Esophagus muscularis mucosa (tissue), 4 donors: Measurements from ENCODE around the gene SLC39A11. TPM values are rescaled to one million over a fixed set of nuclear protein-coding genes. Genes with fewer than 3 reads are reported as not detected.
"Not testable (repeated sequence)": the region's sequence is repeated elsewhere in the genome, so short reads cannot be mapped to it uniquely, and the experiment has no call there.

Experiments
- DNase-seq: peaks from one replicate; pipeline ENCODE4 v3.0.0-alpha.2; 2017; ENCODE audit errors: extremely low spot score
- H3K27ac ChIP-seq, 4 donors: fragments of 200-600 bp; sonication (generic); replicated peaks in 1 of 4; 1 replicate in 3 of 4; 2 replicates in 1 of 4; pipeline ENCODE4 v1.5.1; 2016 to 2019; ENCODE audit warnings: mild to moderate bottlenecking in 1 of 4
- H3K27me3 ChIP-seq, 4 donors: fragments of 200-600 bp; sonication (generic); one replicate each; pipeline versions ENCODE4 v1.5.1 to v1.6.0; 2016 to 2019
- H3K36me3 ChIP-seq, 4 donors: fragments of 200-600 bp; sonication (generic); one replicate each; pipeline ENCODE4 v1.5.1; 2016 to 2019
- H3K4me1 ChIP-seq, 4 donors: fragments of 200-600 bp; sonication (generic); one replicate each; pipeline ENCODE4 v1.5.1; 2016 to 2019
- H3K4me3 ChIP-seq, 4 donors: fragments of 200-600 bp; sonication (generic); 1 replicate in 2 of 4; 2 replicates in 2 of 4; pipeline ENCODE4 v1.5.1; 2016 to 2019; ENCODE audit warnings: mild to moderate bottlenecking in 4 of 4, moderate library complexity in 1 of 4
- H3K9me3 ChIP-seq, 4 donors: fragments of 200-600 bp; sonication (generic); 1 replicate in 3 of 4; 2 replicates in 1 of 4; pipeline ENCODE4 v1.5.1; 2016 to 2019
- EP300 ChIP-seq: sonication (generic); formaldehyde crosslinking; IDR thresholded peaks from one replicate; pipeline ENCODE4 v1.6.1; 2017; ENCODE audit warnings: antibody characterized with exemption
- POLR2A ChIP-seq: fragments of 450-650 bp; IDR thresholded peaks from one replicate; pipeline ENCODE4 v1.6.1; 2017; ENCODE audit warnings: antibody characterized with exemption, moderate library complexity, mild to moderate bottlenecking, low read depth
- POLR2AphosphoS5 ChIP-seq, 2 donors: sonication (generic); formaldehyde crosslinking; IDR thresholded peaks; one replicate each; pipeline ENCODE4 v1.6.1; 2017; ENCODE audit warnings: antibody characterized with exemption in 2 of 2
- WGBS: methylation state at CpG from one replicate; pipeline ENCODE4 v1.1.5; 2018; 5-methylcytosine and 5-hydroxymethylcytosine counted together
- intact Hi-C: fragments of 100-400 bp; cut with DNase I; formaldehyde crosslinking; loops from one replicate; pipeline ENCODE4 v1.15.1; 2023
- total RNA-seq, 4 donors: library from RNA; depleted of rRNA; stranded (reverse); fragments of >200 nt; gene quantifications; one replicate each; pipeline versions ENCODE4 v1.1.0 to v1.2.1, GENCODE V29; 2016
- TF ChIP-seq, protein P1 (sequence below), 3 experiments: fragments of 200-600 bp in 2 of 3; fragments of 450-650 bp in 1 of 3; sonication (generic) in 2 of 3; IDR thresholded peaks; one replicate each; pipeline ENCODE4 v1.5.1; 2017 to 2019; ENCODE audit warnings: antibody characterized with exemption in 3 of 3, mild to moderate bottlenecking in 2 of 3, moderate library complexity in 1 of 3

SLC39A11 gene
- total RNA-seq, 4 donors from 2014 or later = 7.5 to 20.2 (median 18.4) TPM

DNA sequence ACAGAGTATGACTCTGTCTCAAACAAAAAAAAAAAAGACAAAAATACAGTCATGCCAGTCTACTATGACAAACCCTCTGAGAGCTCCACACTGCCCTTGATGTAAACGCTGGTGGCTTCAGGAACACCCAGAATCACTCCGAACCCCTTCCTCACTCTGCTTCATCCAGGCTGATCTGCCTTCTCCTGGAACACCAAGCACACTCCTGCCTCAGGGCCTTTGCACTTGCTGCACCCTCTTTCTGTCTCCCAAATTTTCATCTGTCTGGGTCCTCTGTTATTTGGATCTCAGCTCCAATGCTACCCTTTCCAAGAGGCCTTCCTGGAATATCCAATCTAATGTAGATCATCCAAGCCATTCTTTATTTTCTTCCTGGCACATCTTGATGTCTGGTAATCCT is 7.9 kb upstream of the SLC39A11 start:
- no peak for DNase-seq
- peaks cover 0 to 28% (median 0%) of the 10 kb centered on the region in 4 donors for H3K27me3 ChIP-seq
- TF ChIP-seq, protein P1, sequence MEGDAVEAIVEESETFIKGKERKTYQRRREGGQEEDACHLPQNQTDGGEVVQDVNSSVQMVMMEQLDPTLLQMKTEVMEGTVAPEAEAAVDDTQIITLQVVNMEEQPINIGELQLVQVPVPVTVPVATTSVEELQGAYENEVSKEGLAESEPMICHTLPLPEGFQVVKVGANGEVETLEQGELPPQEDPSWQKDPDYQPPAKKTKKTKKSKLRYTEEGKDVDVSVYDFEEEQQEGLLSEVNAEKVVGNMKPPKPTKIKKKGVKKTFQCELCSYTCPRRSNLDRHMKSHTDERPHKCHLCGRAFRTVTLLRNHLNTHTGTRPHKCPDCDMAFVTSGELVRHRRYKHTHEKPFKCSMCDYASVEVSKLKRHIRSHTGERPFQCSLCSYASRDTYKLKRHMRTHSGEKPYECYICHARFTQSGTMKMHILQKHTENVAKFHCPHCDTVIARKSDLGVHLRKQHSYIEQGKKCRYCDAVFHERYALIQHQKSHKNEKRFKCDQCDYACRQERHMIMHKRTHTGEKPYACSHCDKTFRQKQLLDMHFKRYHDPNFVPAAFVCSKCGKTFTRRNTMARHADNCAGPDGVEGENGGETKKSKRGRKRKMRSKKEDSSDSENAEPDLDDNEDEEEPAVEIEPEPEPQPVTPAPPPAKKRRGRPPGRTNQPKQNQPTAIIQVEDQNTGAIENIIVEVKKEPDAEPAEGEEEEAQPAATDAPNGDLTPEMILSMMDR (IDR thresholded peaks at IDR 0.05) = no peak
- TF ChIP-seq EP300 (no peak), POLR2AphosphoS5 (IDR thresholded peaks at IDR 0.05) (no peak), POLR2A (no peak)
- H3K4me3 ChIP-seq = no peak overlapping the region
- no peak overlapping the region for H3K27ac ChIP-seq
- no peaks in the 10 kb centered on the region for H3K4me1 ChIP-seq
- intact Hi-C loops = no loop called here
- WGBS = 92% methylated on average over 2 of the region's 2 CpGs
- H3K9me3 ChIP-seq = peaks cover 0 to 6% (median 0%) of the 10 kb centered on the region in 4 donors
- H3K36me3 ChIP-seq = no peaks in the 10 kb centered on the region

DNA sequence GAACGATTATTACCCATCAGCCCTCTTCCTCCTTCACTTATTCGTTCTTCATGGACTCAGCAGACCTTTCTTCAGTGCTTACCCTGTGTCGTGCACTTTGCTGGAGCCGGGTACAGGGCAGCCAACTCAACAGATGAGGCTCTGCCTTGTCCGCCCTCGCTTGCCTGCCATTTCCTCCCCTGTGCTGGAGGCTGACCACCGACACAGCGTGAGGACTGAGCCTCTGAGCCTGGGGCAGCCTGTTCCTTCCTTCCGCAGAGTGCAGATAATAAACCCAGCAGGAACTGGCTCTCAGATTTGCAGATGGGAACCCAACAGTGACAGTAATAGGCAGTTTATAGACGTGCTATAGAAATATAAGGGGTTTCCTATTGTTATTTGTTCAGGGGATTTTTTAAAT is 7.0 kb upstream of the SLC39A11 start:
- H3K36me3 ChIP-seq = no peaks in the 10 kb centered on the region
- DNase-seq = no peak
- 53% methylated on average over 9 of the region's 10 CpGs for WGBS
- H3K9me3 ChIP-seq = peaks cover 0 to under 1% (median 0%) of the 10 kb centered on the region in 4 donors
- TF ChIP-seq POLR2A = no peak
- TF ChIP-seq, protein P1 (IDR thresholded peaks at IDR 0.05) = no peak
- TF ChIP-seq EP300 = no peak
- no peak for TF ChIP-seq POLR2AphosphoS5 (IDR thresholded peaks at IDR 0.05)
- H3K27me3 ChIP-seq = peaks cover 0 to 24% (median 0%) of the 10 kb centered on the region in 4 donors
- no peak overlapping the region for H3K4me3 ChIP-seq
- no peaks in the 10 kb centered on the region for H3K4me1 ChIP-seq
- intact Hi-C loops = no loop called here
- H3K27ac ChIP-seq = no peak overlapping the region

DNA sequence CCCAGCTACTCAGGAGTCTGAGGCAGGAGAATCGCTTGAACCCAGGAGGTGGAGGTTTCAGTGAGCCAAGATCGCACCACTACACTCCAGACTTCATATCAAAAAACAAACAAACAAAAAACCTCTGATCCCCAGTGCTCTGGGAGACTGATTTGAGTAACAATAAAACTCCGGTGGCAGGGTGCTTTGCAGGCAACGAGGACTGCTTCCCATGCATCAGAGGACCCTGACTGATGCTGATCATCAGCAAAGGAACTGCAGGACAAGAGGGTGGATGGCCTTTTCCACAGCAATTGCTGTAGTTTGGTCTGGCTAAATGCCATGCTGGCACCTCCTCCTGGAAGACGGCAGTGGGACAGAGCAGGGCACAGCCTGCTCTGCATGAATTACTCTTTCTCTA is 6.4 kb upstream of the SLC39A11 start:
- H3K27ac ChIP-seq = no peak overlapping the region
- H3K27me3 ChIP-seq = peaks cover 0 to 24% (median 0%) of the 10 kb centered on the region in 4 donors
- no peak for DNase-seq
- intact Hi-C loops = no loop called here
- TF ChIP-seq, protein P1 (IDR thresholded peaks at IDR 0.05) = no peak
- TF ChIP-seq POLR2A (no peak), POLR2AphosphoS5 (IDR thresholded peaks at IDR 0.05) (no peak), EP300 (no peak)
- no peak overlapping the region for H3K4me3 ChIP-seq
- WGBS = 61% methylated on average over 5 of the region's 5 CpGs
- no peaks in the 10 kb centered on the region for H3K9me3 ChIP-seq
- no peaks in the 10 kb centered on the region for H3K4me1 ChIP-seq
- H3K36me3 ChIP-seq = no peaks in the 10 kb centered on the region

DNA sequence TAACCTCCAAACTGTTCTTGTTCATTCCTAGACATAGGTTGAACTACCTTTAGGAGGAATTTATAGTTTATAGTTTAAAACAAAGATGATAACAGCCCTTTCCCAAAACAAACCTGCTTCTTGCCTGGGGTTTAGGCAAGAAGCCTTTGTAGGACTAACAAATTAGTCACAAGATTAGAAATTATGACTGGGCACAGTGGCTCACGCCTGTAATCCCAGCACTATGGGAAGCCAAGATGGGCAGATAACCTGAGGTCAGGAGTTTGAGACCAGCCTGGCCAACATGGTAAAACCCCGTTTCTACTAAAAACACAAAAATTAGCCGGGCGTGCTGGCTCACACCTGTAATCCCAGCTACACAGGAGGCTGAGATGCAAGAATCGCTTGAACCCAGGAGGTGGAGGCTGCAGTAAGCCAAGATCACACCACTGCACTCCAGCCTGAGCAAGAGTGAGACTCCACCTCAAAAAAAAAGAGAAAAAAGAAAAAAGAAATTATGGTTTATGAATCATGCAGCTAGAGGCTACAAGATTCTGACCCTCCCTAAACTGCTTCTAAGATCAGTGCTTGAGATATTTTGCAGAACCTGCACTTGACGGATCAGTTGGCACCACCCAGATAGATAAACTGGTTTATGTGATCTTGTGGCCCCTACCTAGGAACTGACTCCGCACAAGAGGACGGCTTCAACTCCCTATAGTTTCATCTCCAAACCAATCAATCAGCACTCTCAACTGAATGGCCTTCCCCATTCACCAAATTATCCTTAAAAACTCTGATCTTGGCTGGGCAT is 5.7 kb upstream of the SLC39A11 start:
- H3K27me3 ChIP-seq = peaks cover 0 to 24% (median 0%) of the 10 kb centered on the region in 4 donors
- H3K36me3 ChIP-seq, H3K27ac ChIP-seq, H3K4me3 ChIP-seq, H3K9me3 ChIP-seq, intact Hi-C loops, DNase-seq, H3K4me1 ChIP-seq: not testable (repeated sequence)
- WGBS = 82% methylated on average over 8 of the region's 8 CpGs

DNA sequence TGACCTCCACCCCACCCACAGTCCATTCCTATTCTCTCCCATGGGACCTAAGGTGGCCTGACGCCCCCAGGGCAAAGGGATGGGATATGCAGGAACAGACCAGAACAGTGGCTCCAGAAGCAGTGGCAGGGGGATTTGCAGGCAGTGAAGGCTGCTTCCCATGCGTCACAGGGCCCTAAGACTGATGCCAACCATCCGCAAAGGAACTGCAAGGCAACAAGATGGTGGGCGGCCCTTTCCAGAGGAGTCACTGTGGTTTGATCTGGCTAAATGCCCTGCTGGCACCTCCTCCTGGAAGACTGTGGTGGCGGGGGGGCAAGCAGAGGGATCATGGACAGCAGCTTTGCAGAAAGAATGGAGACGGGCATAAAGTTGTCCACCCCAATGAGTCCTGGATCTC is 4.4 kb upstream of the SLC39A11 start:
- Histone ChIP-seq H3K27me3 (peaks cover 0 to 24% (median 0%) of the 10 kb centered on the region in 4 donors), H3K36me3 (no peaks in the 10 kb centered on the region), H3K9me3 (no peaks in the 10 kb centered on the region), H3K27ac (no peak overlapping the region), H3K4me1 (peaks cover 5 to 11% (median 10%) of the 10 kb centered on the region in 4 donors), H3K4me3 (no peak overlapping the region)
- TF ChIP-seq, protein P1 (IDR thresholded peaks at IDR 0.05) = no peak
- TF ChIP-seq POLR2AphosphoS5 (IDR thresholded peaks at IDR 0.05) = no peak
- TF ChIP-seq POLR2A = no peak
- no peak for TF ChIP-seq EP300
- DNase-seq = no peak
- WGBS = 79% methylated on average over 6 of the region's 6 CpGs
- intact Hi-C loops = no loop called here
